TTC549 (cell line): ENCODE data around the gene IQCN.
A peak's percentile ranks its signal among the peaks of the same experiment; 100 is the strongest.

ENCODE experiments used
- FAIRE-seq: peaks from 2 replicates; lab custom pipeline; 2012; peaks lifted over from hg19 to GRCh38; lab: Jason Lieb, UNC

IQCN gene

DNA sequence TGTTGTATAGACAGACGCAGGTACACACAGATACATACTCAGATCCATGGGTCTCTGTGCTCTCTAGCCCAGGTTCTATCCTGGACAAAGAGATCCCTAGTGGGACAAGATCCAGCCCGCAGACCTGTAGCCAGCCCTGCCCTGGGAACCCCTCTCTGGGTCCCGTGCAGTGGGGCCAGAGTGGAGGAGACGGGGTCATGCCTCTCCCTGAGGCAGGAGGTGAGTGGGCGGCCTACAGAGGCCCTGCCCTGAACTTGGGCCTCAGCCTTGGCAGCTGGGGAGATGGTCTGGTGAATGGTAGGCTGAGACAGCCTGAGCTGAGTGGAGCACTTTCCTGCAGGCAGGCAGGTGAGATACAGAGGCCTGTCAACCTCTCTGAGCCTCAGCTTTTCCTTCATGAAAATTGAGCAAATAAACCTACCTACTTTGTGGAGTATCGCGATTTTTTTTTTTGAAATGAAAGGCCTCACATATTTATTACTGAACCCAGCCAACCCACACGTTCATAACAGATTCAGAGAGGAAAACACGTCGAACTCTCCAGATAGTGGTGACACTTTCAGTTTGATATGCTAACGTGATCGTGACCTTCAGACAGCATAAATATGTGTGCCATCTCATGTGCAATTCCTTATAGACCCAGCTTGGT is 10.6 kb upstream of the IQCN start:
- FAIRE-seq: no peak

DNA sequence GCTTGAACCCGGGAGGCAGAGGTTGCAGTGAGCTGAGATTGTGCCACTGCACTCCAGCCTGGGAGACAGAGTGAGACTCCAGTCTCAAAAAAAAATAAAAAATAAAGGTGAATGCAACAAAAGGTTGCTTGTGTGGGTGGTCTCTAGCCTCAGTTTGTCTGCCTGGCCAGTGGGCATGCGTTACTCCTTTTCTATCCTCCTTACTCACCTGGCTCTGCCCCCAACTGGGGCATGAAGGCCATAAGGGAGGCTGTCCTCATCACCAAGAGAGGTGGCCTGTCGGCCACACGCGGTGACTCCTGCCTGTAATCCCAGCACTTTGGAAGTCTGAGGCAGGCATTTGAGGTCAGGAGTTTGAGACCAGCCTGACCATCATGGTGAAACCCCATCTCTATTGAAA is 9.1 kb upstream of the IQCN start:
- FAIRE-seq: no peak

- no peak for FAIRE-seq
These were observed 8.5 kb upstream of the IQCN start for GRCh38 chr19:18282788-18283141.

- FAIRE-seq: no peak
These were observed 8.0 kb upstream of the IQCN start for GRCh38 chr19:18282021-18282787.

GRCh38 chr19:18281082-18282020 is 7.1 kb upstream of the IQCN start, which contains the start of gene JUND:
Gene JUND (minus strand): TSS chr19:18281622. CDS start chr19:18281484, 138 bp downstream.
- FAIRE-seq: no peak

- FAIRE-seq: no peak
These were observed 6.2 kb upstream of the IQCN start for GRCh38 chr19:18280247-18281081.

DNA sequence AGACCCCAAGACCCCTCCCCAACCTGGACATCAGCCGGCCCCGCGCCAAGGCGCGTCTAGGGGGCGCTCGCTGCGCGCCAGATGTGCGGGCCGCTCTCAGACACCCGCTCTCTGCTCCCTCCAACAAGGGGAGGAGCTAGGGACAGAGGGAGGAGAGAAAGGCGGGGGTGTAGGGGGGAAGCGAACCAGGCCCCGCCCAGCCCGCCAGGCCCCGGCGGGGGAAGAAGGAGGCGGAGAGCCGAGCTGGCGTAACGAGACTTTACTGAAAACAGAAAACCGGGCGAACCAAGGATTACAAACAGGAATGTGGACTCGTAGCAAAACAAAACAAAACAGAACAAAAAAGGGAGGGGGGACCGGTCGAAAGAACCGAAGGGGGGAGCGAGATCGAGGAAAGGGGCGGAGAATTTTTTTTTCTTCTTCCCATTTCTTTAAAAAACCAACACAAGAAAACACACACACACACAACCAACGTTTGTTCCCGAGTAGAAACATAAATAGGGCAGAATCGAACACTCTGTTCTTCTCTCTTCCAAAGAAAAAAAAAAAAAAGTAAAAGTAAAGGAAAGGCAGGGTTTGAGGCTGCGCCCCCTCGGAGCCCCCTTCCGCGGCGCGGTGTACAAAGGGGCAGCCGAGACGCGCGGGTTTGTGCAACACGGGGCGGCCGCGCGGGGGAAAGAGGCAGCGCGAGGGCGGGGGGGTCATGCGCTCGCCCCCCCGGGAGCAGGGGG is 5.4 kb upstream of the IQCN start:
- peak; percentile 76 for FAIRE-seq

GRCh38 chr19:18279266-18279515 is 4.9 kb upstream of the IQCN start:
- no peak for FAIRE-seq

DNA sequence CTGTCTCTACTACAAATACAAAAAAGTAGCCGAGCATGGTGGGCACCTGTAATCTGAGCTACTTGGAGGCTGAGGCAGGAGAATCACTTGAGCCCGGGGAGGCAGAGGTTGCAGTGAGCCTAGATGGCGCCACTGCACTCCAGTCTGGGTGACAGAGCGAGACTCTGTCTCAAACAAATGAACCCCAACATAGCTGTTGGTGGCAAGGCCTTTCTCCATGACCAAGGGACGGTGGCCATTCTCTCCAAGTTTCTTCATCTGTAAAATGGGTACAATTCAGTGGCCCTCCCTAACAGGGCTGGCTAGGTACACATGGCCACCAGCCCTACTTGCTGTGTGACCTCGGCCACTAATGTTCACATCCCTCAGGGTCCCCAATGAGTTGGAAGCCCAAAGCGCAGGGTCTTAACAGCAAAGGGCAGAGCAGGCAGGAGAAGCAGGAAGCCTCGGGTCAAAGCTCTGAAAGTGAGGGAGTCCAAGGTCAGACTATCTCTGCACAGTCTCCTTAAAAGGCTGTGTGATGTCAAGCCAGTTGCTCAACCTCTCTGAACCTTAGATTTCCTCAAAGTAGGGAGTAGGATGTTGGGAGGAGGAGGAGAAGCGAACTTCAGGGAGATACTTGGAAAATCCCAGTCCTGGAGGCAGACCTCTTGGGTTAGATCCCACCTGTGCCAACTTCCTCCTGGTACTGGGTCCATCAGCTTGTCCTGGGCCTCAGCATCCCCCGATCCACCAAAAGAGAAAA is 4.4 kb upstream of the IQCN start:
- FAIRE-seq: no peak

GRCh38 chr19:18274781-18275356 is 617 bp upstream of the IQCN start:
- FAIRE-seq: no peak

GRCh38 chr19:18273561-18274218 is 562 bp downstream of the IQCN start:
- FAIRE-seq: no peak

- no peak for FAIRE-seq
These were observed 2.8 kb downstream of the IQCN start for GRCh38 chr19:18271433-18271841.

DNA sequence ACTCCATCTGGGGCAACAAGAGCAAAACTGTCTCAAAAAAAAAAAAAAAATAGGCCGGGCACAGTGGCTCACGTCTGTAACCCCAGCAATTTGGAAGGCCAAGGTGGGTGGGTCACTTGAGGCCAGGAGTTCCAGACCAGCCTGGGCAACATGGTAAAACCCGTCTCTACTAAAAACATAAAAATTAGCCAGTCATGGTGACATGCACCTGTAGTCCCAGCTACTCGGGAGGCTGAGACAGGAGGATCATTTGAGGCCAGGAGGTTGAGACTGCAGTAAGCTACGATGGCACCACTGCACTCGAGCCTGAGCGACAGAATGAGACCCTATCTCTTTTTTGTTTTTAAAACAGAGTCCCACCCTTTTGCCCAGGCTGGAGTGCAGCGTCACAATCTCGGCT is 3.9 kb downstream of the IQCN start:
- FAIRE-seq: no peak

DNA sequence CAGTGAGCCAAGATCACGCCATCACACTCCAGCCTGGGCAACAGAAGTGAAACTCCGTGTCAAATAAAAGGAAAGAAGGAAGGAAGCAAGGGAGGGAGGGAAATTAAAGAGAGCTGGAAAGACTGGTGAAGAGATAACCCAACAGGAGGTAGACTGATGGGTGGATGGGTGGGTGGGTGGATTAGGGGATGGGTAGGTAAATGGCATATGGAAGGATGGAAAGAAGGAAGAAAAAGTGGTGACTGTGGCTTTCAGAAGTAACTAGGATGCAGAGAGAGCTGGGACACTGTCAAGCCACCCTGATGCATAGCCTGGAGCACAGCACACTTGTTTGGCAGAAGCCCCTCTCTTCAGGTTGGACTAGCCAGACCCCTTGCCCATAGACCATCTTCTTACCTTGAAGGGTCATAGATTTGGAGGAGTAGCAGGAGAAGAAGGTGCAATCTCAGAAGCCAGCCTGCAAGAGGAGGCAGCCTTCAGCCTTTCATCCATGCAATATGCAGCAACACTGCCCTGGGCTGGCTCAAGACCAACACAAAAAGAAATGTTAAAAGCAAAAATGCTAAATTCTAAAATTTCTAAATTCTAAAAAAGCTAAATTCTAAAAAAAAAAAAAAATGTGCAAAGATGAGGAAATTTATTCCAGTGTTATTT is 5.1 kb downstream of the IQCN start:
- FAIRE-seq: no peak

DNA sequence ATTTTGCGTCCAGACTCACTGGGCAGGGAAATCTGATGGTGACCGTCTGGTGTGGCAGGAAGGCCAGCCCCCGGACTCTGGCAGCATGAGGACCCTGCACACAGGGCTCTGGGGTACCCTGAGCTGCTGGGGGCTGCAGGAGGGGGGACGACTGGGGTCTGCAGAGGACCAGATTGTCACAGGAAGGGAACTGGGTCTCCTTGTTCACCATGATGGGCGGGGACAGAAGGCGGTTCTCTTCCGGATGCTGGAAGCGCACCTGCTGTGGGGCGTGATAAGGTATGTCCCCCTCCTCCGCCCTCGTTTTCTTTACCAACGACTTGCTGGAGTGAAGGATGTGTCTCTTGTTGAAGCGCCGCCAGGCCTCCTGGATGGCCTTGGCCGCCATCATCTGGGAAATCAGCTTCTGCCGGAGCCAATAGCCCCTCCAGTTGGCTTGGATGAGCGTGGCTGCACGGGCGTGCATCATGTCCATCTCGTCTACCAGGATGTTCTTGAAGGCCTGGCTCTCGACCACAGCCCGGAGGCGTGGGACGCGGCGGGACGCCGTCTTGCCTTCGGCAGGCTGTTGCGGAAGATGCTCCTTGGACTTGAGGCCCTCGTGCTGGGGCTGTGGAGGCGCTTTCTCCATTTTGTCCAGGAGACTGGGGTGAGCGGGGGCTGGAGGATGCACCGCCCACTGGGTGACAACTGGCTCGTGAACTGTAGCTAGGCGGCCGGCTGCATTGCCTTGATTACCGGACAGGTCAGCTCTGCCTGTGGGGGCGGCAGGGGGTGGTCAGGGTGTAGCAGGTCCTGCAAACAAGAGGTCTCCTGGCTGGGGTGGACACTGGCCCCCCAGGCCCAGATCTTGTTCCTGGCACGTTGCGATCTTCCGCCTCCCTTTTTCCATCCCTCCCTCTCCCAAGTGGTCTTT is 7.2 kb downstream of the IQCN start:
- no peak for FAIRE-seq

DNA sequence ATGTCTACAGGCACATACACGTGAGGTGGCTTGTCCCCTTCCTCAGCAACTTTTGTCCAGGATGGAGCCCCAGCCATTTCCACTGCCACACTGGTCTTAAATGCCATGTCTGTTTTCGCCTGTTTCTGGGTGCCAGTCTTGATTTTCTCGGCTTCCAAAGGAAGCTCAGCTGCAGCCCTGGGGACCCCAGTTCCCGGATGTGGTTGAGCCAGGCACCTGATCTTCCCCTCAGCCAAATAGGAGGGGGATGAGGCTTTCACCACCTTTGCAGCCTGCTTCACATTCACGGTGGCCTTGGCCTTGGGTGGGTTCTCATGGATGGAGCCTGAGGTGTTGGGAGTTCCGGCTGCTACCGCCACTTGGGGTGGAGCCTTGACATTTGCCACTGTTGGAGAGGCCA is 8.7 kb downstream of the IQCN start:
- FAIRE-seq: no peak

DNA sequence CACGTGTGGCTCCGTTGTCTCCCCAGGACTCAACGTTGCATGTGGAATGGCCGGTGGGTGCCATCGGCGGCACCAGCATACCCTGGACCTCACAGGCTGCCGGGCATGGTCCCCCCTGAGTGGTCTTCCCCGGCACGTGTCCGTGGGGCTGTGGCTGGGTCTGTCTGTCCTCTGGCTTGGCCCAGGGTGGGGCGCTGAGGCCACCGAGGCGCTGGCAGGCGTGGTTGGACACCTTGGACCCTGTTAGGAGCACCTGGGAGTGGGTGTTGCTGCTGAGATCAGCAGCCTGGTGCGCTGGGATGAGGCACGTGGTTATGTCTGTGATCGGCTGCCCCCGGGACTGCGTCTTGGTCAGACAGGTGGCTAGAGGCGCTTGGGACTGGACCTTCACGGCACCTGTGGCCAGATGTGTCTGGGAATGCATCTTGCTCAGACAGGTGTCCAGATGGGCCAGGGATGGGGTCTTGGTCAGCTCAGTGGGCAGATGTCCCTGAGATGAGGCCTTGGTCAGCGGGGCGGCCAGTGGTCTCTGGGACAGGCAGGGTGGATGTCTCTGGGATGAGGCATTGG is 9.2 kb downstream of the IQCN start:
- FAIRE-seq: no peak
